HG03432 (cell line): ENCODE results near the gene CIDEA.
"Not testable (repeated sequence)": the region's sequence is repeated elsewhere in the genome, so short reads cannot be mapped to it uniquely, and the experiment has no call there.

Experiments
- ATAC-seq: cut with Tn5 transposase; IDR thresholded peaks from one replicate; pipeline ENCODE4 v1.9.1; 2021; ENCODE audit warnings: mild to moderate bottlenecking, moderate library complexity; ENCODE audit not compliant: unreplicated experiment

The CIDEA gene

GRCh38 chr18:12238826-12239225 lies 15.3 kb upstream of the CIDEA start:
- no peak for ATAC-seq

- no peak for ATAC-seq
Measured at GRCh38 chr18:12239431-12239830, 14.7 kb upstream of the CIDEA start.

GRCh38 chr18:12242658-12243260 lies 11.4 kb upstream of the CIDEA start:
- ATAC-seq: no peak

DNA sequence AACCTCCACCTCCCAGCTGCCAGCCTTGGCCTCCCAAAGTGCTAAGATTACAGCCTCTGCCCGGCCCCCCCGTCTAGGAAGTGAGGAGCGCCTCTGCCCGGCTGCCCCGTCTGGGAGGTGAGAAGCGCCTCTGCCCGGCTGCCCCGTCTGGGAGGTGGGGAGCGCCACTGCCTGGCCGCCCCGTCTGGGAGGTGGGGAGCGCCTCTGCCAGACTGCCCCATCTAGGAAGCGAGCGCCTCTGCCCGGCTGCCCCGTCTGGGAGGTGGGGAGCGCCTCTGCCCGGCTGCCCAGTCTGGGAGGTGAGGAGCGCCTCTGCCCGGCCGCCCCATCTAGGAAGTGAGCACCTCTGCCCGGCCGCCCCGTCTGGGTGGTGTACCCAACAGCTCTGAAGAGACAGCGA lies 10.9 kb upstream of the CIDEA start:
- not testable (repeated sequence) for ATAC-seq

GRCh38 chr18:12245793-12246135 lies 8.4 kb upstream of the CIDEA start:
- ATAC-seq: no peak

DNA sequence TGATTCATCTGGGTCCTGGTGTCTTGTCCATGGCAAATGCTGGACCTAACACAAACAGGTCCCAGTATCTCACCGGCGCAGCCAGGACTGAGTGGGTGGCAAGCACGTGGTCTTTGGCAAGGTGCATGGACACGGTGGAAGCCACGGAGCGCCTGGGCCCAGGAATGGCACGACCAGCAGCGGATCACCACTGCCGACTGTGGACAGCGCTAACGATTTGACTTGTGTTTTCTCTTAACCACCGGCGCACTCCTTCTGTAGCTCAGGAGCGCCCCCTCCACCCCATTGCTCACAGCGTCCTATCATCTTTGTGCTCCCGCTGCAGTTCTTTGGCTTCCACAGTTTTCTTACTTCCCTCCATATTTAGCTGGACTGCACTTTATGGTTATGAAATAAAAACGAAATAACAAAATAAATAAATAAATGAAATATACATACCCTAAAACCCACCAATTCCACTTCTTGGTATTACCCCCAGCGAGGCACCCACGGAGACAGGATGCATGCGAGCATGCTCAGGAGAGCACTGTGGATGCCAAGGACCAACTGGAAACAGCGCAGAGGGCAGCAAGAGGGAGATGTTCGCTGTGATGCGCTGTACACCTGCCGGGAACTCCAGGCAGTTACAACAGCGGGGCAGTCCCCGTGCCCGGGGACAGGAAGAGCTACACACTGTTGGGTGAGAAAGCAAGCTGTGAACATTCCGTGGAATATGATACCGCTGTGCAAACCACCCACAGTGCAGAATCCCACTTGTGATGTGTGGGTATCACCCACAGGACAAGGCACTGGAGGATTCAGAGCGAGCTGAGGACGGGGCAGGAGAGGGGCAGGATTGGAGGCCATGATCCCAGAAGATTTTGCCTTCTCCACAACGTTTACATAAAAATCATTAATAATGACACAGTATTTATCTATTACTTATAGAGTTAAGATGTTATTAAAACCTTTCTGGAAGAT lies 7.0 kb upstream of the CIDEA start:
- ATAC-seq: no peak

DNA sequence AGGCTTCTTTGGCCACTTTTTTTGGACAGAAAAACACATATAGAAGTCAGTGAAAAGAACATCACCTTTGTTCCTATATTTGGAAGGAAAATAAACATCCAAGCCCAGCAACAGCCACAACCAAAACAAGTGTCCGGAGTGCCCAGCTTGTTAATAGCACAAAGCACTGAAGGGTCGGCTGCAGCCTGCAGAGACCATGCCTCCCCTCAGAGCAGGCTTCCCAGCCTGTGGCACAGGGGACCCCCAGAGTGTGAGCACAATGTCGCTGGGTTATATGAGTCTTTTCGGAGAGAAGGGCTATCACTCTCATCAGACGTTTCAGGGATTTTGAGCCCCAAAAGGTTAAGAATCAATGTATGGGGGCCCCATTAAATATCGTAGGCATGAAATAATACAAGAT lies 6.2 kb upstream of the CIDEA start:
- no peak for ATAC-seq

DNA sequence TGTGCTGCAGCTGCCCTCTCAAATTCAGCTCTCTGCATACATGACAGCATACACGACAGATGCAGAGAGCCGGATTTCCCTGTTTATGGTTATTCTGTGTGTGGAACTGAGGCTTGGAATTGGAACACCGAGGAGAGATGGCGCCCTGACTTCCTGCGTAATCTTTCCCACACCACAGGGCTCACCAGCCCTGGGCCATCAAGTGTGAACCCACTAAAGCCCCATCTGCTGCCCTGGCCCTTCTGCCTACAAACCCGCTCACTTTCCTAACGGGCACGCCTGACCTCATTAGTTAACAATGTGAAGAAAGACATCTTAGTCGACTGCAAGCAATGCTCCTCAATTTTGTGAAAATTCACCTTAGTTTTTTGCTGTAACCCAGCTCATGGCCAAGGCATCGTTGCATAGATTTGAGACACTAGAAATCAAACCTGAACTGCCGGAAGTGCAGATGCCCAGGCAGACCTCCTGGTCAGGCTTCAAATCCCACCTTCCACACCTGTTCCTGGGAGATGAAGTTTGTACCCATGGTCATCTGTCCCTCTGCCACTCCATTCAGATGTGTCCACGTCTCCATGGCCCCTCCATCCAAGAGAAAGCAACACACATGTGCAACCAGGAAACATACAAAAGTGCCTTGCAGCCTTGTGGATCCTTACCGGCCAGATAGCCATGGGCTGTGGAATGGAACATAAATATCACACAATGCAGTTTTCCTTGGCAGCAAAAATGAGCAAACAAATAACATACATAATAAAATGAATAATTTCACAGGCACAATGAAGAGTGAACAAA lies 5.0 kb upstream of the CIDEA start:
- no peak for ATAC-seq

- no peak for ATAC-seq
Measured at GRCh38 chr18:12251311-12251710, 2.9 kb upstream of the CIDEA start.

DNA sequence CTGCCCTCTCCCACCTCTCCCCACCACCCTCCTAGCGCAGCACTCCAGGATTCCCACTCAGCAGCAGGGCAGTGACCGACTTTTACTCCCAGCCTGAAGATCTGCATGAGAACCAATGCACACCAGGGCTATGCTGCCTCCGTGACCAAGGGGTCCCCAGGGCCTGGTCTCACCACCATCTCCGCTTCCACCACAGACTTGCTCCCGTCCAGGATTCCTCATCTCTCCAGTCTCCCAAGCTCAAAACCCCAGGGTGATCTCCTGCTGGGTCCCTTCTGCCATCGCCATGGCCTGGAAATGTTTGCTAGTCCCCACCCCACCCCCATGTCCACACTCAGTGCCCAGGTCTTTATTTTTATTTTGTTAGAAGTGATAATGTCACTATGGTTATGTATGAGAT lies 2.1 kb upstream of the CIDEA start:
- ATAC-seq: no peak

DNA sequence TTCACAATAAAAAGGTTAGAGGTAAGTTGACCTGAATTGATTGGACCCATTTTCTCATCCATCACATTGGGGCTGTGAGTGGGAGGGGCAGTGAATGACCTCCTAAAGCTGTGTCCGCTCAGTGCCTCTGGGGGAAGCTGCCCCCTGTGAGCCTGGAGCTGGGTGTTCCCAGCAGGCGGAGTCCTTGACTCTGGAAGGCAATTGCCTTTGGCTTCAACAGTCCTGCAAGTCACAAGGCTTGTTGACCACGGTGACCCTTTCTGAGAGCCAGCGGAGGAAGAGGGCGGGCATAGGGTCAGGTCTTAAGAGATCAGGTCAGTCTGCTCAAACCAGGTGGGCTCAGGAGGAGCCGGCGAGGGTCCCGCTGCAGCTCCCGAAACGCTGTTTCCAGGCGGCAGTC lies 1.1 kb upstream of the CIDEA start:
- no peak for ATAC-seq

DNA sequence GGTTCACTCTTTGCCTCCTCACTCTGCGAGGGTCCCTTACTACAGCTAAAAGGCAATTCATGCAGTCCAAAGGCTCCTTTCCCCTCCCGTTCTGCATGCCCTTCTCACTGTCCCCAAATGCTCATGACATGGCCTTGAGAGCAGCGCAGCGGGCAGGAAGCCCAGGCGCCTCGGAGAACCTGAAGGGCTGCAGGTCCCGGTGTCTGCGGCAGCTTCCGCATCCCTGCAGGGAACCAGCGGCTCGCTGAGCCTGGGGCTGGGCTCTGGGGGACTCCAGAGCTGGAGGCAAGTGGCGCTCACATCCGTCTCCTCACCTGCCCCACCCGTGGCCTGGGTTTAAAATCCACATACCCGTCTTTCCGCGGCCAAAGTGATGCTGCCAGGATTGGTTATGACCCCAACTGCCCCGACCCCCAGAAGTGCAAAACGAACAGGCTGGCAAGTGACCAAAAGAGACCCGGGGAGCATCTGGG lies 462 bp upstream of the CIDEA start:
- no peak for ATAC-seq

GRCh38 chr18:12254820-12255511 lies 805 bp downstream of the CIDEA start:
- ATAC-seq: no peak

GRCh38 chr18:12255626-12256026 lies 1.5 kb downstream of the CIDEA start:
- ATAC-seq: no peak

GRCh38 chr18:12256951-12257350 lies 2.8 kb downstream of the CIDEA start:
- no peak for ATAC-seq

GRCh38 chr18:12257996-12258718 lies 4.0 kb downstream of the CIDEA start:
- no peak for ATAC-seq

DNA sequence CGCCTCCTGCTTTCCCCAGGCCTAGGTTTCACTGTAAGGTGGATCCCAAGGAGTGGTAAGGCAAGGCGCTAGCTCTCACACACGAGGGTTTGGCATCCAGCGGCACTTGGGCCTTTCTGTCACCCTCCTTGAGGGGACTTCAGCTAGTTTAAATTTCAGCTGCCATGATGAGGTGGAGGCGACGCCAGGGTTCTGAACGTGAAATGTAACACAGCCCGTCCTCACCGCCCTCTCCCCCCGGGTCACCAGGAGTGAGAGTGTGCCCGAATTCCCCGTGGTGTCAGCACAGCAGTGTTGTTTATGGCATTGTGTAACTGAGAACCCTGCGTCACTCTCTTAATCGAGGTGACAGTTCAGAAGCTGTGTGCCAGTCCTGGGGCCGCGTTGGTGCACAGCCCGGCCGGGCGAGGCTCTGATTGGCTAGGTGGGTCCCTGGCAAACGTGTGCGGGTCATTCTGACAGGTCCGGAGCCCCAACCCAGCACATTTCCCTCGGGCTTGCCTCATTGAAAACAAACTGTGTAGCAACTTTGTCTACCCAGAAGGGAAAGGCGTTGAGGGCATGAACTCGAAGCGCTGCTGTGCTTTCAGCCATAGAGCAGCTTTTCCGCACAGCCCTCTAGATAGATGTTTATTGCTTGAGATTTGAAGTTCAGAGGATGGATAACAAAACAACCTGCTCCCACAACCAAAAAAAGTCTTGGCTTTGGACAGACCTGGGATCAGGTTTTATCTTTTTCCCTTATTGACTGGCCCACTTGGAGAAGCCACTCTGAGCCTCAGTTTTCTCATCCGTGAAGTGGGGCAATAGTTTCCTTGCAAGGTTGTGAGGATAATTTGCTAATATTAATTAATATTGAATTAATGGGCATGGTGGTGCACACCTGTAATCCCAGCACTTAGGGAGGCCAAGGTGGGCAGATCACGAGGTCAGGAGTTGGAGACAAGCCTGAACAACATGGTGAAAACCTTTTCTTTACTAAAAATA lies 4.9 kb downstream of the CIDEA start:
- no peak for ATAC-seq

DNA sequence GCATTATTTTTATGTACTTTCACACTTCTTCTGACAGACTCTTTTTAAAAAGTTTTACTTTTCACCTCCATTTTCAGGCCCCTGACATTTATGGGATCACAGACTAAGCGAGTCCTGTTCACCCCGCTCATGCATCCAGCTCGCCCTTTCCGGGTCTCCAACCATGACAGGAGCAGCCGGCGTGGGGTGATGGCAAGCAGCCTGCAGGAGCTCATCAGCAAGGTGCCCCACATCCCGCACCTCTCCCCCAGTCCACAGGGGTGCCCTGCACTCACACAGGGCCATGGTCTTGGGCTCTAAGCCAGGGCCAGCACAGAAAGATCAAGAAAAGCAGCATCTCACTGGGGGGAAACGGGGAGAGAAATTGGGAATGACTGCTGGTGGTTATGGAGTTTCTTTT lies 8.6 kb downstream of the CIDEA start:
- no peak for ATAC-seq

GRCh38 chr18:12264864-12265263 lies 10.7 kb downstream of the CIDEA start:
- no peak for ATAC-seq
